A549 (cell line): ENCODE measurements around the gene MYO18B.

Source experiments
- CHD2 ChIP-seq: fragments of 150-350 bp; IDR thresholded peaks from 2 replicates; pipeline ENCODE4 v1.6.1; 2014; ENCODE audit warnings: low read length; ENCODE audit not compliant: partially characterized antibody
- CTCF ChIP-seq: fragments of >200 bp; sonication (Bioruptor Twin); formaldehyde crosslinking; IDR thresholded peaks from 3 replicates; pipeline ENCODE4 v1.5.1; 2016
- EP300 ChIP-seq, 2 experiments: fragments of >200 bp; sonication (Bioruptor Twin); formaldehyde crosslinking; IDR thresholded peaks; 2 replicates in 1 of 2; 3 replicates in 1 of 2; pipeline ENCODE4 v1.6.1; 2016 to 2017
- JUN ChIP-seq, 2 experiments: fragments of >200 bp; sonication (Bioruptor Twin); formaldehyde crosslinking; IDR thresholded peaks; 2 replicates in 1 of 2; 3 replicates in 1 of 2; pipeline ENCODE4 v1.6.1; 2016 to 2017
- JUNB ChIP-seq: fragments of >200 bp; sonication (Bioruptor Twin); formaldehyde crosslinking; IDR thresholded peaks from 2 replicates; pipeline ENCODE4 v1.6.1; 2016
- MYC ChIP-seq: IDR thresholded peaks from 2 replicates; pipeline ENCODE4 v1.6.1; 2012; ENCODE audit warnings: mild to moderate bottlenecking, inconsistent platforms, low read length, improper control_type of control experiment, borderline replicate concordance
- NR3C1 ChIP-seq: fragments of >200 bp; sonication (Bioruptor Twin); formaldehyde crosslinking; IDR thresholded peaks from 3 replicates; pipeline ENCODE4 v1.6.1; 2017
- POLR2A ChIP-seq: IDR thresholded peaks from 2 replicates; pipeline ENCODE4 v1.6.1; 2012; ENCODE audit warnings: mild to moderate bottlenecking, low read length

DNA sequence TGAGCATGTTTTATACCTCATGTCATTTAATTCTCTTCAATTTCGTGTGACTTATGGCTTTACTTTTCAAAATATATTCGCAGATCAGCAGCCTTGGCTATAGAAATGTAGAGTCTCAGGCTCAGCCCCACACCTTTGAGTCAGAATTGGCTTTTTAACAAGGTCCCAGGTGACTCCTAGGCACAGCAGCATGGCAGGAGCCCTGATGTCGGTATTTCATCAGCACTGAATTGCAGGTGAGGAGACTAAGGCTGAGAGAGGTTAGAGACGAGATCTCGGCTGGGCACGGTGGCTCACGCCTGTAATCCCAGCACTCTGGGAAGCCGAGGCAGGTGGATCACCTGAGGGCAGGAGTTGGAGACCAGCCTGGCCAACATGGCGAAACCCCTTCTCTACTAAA is 230.4 kb downstream of the MYO18B start:
- TF ChIP-seq CTCF (no peak), POLR2A (no peak), JUNB (no peak), NR3C1 (no peak), EP300 (IDR thresholded peaks at IDR 0.05) (no peak), MYC (no peak), CHD2 (no peak), JUN (IDR thresholded peaks at IDR 0.05) (no peak)
